Peyer's patch (tissue), 4 donors: ENCODE results near the gene SGIP1.

Source experiments
- CTCF ChIP-seq, 6 experiments: fragments of 450-650 bp in 4 of 6; fragments of 200-600 bp in 2 of 6; sonication (generic) in 1 of 6; IDR thresholded peaks; one replicate each; pipeline ENCODE4 v1.5.1; 2017 to 2019; ENCODE audit warnings: antibody characterized with exemption in 6 of 6, mild to moderate bottlenecking in 3 of 6, moderate library complexity in 1 of 6
- POLR2A ChIP-seq, 2 donors: fragments of 450-650 bp; IDR thresholded peaks; one replicate each; pipeline ENCODE4 v1.5.1; 2017; ENCODE audit warnings: antibody characterized with exemption in 2 of 2, mild to moderate bottlenecking in 2 of 2, moderate library complexity in 2 of 2

GRCh38 chr1:66685670-66686069 lies 151.7 kb downstream of the SGIP1 start:
- TF ChIP-seq CTCF (IDR thresholded peaks at IDR 0.05) (no peak), POLR2A (IDR thresholded peaks at IDR 0.05) (no peak)
